ENCODE data around the gene HLTF.

HLTF gene

GRCh38 chr3:149090461-149090860, 4.1 kb upstream of the HLTF start:
- DNase-seq (ENCODE audit: low read depth in 1 of 2, low spot score in 1 of 2): no peak

- DNase-seq (ENCODE audit: low read depth in 1 of 2, low spot score in 1 of 2): no peak
These were observed 3.1 kb upstream of the HLTF start for GRCh38 chr3:149089395-149089794.

GRCh38 chr3:149087208-149087607, 875 bp upstream of the HLTF start:
- DNase-seq (ENCODE audit: low read depth in 1 of 2, low spot score in 1 of 2): no peak

DNA sequence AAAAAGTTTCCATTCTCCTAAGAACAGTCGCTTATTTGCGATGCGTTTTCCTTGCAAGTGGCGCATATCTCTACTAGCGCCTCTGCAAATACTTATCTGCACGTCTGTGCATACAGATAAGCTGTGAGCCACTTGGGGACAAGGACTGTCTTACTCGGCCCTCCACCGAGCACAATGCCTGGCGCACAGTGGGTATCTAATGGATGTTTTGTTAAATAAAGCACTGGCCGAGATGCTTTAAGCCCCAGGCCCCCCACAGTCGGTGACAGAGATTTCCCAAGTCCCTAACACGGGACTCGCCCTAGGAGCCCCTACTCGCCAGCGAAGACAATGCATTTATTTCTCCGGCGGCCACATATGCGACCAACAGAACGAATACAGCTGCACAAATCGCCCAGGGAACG, 503 bp downstream of the HLTF start:
- peak in 1 of 2 donors; percentile 4 for DNase-seq (ENCODE audit: low read depth in 1 of 2, low spot score in 1 of 2)

DNA sequence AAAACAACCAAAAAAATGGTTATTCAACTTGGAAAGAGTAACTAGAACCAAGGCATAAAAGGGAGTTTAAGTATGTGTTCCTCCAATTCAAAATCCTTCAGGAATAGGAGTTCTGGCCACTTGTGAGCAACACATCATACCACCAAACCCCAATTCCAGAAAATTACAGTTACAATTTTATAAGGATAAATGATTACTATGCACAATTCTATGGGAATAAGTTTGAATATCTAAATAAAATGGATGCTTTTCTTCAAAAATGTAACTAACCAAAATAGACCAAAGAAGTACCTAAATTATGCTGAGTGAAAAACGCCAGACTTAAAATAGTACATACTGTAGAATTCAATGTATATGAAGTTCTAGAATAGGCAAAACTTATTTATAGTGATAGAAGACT, 4.6 kb downstream of the HLTF start:
- DNase-seq (ENCODE audit: low read depth in 1 of 2, low spot score in 1 of 2): no peak

DNA sequence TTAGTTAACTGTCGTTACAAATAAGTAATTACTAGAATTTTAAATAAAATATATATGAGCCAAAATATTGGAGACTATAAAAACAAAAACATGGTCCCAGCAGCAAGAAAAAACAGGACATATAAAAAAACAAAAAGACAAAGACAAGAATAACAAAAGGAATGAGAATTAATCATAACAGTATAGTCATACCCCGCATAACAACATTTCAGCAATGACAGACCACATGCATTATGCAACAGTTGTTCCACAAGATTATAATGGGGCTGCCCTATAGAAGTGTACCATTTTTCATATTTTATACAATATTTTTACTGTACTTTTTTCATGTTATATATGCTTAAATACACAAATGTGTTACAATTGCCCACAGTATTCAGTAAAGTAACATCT, 5.6 kb downstream of the HLTF start:
- no peak for DNase-seq (ENCODE audit: low read depth in 1 of 2, low spot score in 1 of 2)

DNA sequence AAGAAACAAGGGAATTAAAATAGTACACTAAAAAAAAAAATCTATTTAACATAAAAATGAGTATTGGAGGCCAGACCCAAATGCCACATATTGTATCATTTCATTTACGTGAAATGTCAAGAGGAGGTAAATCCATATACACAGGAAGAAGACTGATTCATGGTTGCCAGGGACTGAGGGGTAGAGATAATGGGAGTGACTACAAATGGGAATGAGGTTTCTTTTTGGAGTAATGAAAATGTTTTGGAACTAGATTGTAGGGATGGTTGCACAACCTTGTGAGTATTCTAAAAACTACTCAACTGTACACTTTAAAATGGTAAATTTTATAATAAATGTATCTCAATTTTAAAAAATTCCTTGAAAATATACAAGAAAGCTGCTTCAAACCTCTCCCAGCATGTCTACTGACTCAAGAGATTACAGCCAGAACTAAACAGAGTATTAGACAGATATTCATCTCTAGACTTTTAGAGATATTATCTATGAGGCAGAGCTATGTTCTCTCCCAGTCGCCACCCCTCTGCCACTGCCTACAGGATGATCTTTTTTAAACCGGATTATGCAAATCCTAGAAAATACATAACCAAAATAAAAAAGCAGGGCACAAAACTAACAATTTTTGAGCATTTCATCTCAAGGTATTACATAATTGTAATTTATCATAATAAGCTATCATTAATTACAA, 6.2 kb downstream of the HLTF start:
- DNase-seq (ENCODE audit: low read depth in 1 of 2, low spot score in 1 of 2): no peak

GRCh38 chr3:149077628-149078027, 8.7 kb downstream of the HLTF start:
- DNase-seq (ENCODE audit: low read depth in 1 of 2, low spot score in 1 of 2): no peak

DNA sequence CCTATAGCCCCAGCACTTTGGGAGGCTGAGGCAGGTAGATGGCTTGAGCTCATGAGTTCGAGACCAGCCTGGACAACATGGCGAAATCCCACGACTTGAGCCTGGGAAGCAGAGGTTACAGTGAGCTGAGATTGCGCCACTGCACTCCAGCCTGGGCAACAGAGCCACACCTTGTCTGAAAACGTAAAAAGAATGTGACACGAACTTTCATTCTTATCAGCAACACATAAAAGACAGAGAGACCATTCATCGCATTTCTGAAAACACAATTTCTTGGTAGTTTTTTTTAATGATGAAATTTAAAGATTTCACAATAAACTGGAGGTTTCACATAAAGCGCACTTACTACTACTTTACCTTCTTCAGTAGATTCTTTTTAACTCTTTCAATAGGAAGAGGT, 18.4 kb downstream of the HLTF start:
- DNase-seq (ENCODE audit: low read depth in 1 of 2, low spot score in 1 of 2): no peak

DNA sequence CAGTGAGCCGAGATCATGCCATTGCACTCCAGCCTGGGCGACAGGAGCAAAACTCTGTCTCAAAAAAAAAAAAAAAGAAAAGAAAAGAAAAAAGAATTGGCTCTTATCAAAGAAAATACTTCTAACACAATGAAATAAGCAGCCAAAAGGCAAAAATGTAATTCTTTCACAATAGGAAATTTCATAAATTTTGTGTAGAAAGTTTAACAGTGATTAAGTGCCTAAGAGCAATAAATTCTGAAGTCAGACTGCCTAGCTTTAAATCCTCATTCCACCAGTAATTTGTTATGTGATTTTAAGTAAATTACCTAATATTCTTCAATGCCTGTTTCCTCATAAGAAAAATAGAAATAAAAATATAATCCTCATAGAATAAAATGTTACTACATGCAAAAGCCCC, 24.6 kb downstream of the HLTF start:
- DNase-seq (ENCODE audit: low read depth in 1 of 2, low spot score in 1 of 2): no peak

- DNase-seq (ENCODE audit: low read depth in 1 of 2, low spot score in 1 of 2): no peak
These were observed 27.7 kb downstream of the HLTF start for GRCh38 chr3:149058602-149059001.

DNA sequence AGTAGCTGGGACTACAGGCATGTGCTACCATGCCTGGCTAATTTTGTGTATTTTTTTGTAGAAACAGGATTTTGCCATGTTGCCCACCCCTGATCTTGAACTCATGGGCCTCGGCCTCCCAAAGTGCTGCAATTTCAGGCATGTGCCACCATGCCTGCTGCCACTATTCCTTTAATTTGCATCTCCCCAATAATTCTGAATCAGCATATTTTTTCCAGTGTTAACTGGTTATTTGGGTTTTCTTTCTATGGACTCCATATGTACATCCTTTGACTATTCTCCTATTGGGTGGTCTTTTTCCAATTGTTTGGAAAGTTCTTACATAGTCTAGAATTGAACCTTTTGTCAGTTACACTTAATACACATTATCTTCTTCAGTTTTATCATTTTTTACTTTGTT, 28.1 kb downstream of the HLTF start:
- DNase-seq (ENCODE audit: low read depth in 1 of 2, low spot score in 1 of 2): no peak

DNA sequence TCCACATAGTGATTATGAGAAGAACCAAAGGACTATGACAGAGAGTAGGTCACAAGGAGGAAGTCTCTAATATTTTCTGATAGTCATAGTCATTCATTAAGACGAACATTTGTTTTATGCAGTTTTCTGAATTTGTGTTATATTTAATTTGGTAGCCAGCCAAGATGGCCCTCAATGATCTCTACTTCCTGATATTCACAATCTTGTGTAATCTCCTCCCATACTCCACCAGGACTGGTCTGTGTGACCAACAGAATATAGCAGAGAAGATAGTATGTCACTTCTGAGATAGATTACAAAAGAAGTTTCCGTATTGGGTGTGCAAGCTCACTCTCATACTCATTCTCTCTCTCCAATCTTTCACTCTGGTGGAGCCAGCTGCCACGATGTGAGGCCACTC, 30.8 kb downstream of the HLTF start:
- DNase-seq (ENCODE audit: low read depth in 1 of 2, low spot score in 1 of 2): no peak

DNA sequence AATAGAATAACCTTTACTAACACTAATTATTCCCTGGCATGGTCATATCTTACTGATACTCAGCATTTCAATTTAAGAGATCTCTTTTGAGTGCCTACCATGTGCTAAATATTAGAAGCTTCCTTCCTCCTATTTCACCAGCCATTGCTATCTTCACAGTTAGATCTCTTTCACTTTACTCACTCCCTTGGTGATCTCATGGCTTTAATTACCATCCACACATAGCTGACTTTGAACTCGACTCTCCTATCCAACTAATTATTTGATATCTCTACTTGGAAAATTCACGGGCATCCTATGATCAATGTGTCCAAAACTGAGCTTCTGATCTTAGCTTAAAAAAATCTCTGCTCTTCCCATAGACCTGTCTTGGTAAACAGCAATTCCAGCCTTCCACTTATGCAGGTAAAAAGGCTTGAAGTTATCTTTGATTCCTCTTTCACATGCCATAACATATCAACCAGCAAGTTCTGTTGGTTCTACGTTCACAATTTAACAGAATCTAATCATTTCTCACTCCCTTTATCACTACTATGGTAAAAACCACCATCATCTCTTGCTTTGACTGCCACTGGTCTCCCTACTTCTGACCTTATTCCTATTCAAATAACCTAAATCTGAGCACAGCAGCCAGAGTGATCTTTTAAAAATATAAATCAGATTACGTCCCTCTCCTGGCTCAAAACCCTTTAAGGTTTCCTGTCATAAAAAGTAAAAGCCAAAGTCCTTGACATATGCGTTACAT, 41.8 kb downstream of the HLTF start:
- no peak for DNase-seq (ENCODE audit: low read depth in 1 of 2, low spot score in 1 of 2)

GRCh38 chr3:149042789-149043386, 43.4 kb downstream of the HLTF start:
- DNase-seq (ENCODE audit: low read depth in 1 of 2, low spot score in 1 of 2): no peak

DNA sequence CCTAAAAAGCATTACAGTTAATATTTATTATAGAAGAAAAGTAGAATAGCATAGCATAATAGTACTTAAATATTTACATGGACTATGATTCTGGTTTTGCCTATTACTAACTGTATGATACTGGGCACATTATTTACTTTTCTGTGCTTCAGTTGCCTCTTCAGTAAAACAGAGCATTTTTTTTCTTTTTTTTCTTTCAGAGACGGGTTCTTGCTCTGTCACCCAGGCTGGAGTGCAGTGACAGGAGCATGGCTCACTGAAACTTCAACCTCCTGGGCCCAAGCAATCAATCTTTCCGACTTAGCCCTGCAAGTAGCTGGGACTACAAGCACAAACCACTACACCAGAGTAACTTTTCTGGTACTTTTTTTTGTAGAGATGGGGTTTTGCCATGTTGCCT, 48.0 kb downstream of the HLTF start:
- DNase-seq (ENCODE audit: low read depth in 1 of 2, low spot score in 1 of 2): no peak

GRCh38 chr3:149037684-149038083, 48.6 kb downstream of the HLTF start:
- no peak for DNase-seq (ENCODE audit: low read depth in 1 of 2, low spot score in 1 of 2)

- no peak for DNase-seq (ENCODE audit: low read depth in 1 of 2, low spot score in 1 of 2)
These were observed 55.2 kb downstream of the HLTF start for GRCh38 chr3:149031096-149031495.

DNA sequence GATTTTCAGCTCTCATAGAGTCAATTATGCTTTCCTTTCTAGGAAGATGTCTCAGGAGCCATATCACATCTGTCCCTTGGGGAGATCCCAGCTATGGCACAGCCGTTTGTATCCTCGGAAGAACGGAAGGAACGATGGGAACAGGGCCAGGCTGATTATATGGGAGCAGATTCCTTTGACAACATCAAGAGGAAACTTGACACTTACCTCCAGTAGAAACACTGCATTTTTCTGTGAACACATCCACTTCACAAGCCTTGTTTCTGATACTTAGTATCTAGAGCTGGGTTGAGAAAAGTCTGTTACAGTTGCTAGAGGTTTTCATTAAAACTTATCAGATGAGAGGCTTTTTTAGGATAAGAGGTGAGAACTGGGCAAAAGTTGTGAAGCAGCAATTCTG, 59.6 kb downstream of the HLTF start:
- no peak for DNase-seq (ENCODE audit: low read depth in 1 of 2, low spot score in 1 of 2)

DNA sequence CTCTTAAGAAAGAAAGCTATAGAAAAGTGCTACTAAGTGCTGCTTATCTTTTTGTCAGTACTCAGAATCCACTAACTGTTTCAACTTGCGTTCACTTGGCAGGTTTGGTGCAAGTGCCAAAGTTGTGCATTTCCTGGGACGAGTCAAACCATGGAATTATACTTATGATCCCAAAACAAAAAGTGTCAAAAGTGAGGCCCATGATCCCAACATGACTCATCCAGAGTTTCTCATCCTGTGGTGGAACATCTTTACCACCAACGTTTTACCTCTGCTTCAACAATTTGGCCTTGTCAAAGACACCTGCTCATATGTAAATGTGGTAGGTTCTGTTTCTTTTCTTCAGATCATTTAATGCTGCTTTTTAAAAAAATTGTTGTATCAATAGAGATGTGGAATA, 62.4 kb downstream of the HLTF start:
- no peak for DNase-seq (ENCODE audit: low read depth in 1 of 2, low spot score in 1 of 2)

- no peak for DNase-seq (ENCODE audit: low read depth in 1 of 2, low spot score in 1 of 2)
These were observed 64.5 kb downstream of the HLTF start for GRCh38 chr3:149021830-149022229.

GRCh38 chr3:149020839-149021252, 65.5 kb downstream of the HLTF start:
- no peak for DNase-seq (ENCODE audit: low read depth in 1 of 2, low spot score in 1 of 2)
